ENCODE data around the gene RNF181. TPM values are rescaled to one million over a fixed set of nuclear protein-coding genes. Genes with fewer than 3 reads are reported as not detected.

Gene RNF181
- total and polyA plus RNA-seq, 2 of the 13 experiments (the other 11 are each of a cell fraction or from before 2014, with no cell fraction given): 224 to 578 TPM

DNA sequence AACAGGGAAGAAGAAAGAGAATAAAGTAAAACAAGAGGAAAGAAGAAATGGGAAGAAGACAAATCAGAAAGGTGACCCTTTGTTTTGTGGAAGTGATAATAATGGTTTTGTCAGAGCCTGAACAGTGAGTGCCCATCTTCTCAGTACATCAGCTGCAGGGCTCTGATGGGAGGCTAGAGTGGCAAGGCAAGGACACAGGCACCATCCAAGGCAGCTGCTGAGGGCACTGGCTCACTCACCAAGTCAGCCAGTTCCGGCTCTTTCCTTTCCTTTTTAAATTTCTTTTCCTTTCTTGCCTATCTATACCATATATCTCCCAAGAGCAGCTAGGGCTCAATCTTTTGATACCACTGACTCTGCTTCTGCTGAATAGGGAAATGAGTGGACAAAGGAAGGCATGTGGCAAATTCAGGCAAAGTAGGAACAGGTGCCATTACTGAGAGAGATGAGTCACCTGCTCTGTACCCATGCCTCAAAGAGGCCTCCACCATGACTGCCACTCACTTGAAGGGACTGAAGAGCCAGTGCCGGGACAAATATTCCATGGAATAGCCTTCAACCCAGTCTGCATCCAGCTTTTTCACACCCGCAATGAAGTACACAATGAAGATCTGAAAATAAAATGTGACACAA is 40.4 kb upstream of the RNF181 start:
- Histone ChIP-seq H3K9ac (ENCODE audit: insufficient read depth, low read depth, low read length) (no peak overlapping the region), H3K4me1 (ENCODE audit: insufficient read depth, low read length) (peaks cover 33% of the 10 kb centered on the region), H3K79me2 (ENCODE audit: insufficient read depth, low read length) (peaks cover 32% of the 10 kb centered on the region), H3K4me3 (replicated peaks in 1 of 3; ENCODE audit: insufficient read depth in 1 of 3, low read depth in 2 of 3, low read length in 3 of 3) (no peak overlapping the region), H3K4me2 (ENCODE audit: low read depth, low read length) (no peak overlapping the region), H3K9me3 (ENCODE audit: low read length) (no peaks in the 10 kb centered on the region), H3K36me3 (replicated peaks in 1 of 2; ENCODE audit: control insufficient read depth in 1 of 2, insufficient read depth in 2 of 2, low read length in 2 of 2) (peaks cover 44 to 84% of the 10 kb centered on the region in 2 experiments), H4K20me1 (ENCODE audit: insufficient read depth, low read length) (peaks cover 12% of the 10 kb centered on the region; the same call in 1 of the 2 replicates), H3K27ac (ENCODE audit: extremely low read length, insufficient read depth, low read length) (no peak overlapping the region), H2AFZ (ENCODE audit: low read length) (no peak overlapping the region), H3K27me3 (ENCODE audit: control insufficient read depth in 1 of 2, insufficient read depth in 2 of 2, low read length in 2 of 2) (no peaks in the 10 kb centered on the region)
- TF ChIP-seq, protein P1, sequence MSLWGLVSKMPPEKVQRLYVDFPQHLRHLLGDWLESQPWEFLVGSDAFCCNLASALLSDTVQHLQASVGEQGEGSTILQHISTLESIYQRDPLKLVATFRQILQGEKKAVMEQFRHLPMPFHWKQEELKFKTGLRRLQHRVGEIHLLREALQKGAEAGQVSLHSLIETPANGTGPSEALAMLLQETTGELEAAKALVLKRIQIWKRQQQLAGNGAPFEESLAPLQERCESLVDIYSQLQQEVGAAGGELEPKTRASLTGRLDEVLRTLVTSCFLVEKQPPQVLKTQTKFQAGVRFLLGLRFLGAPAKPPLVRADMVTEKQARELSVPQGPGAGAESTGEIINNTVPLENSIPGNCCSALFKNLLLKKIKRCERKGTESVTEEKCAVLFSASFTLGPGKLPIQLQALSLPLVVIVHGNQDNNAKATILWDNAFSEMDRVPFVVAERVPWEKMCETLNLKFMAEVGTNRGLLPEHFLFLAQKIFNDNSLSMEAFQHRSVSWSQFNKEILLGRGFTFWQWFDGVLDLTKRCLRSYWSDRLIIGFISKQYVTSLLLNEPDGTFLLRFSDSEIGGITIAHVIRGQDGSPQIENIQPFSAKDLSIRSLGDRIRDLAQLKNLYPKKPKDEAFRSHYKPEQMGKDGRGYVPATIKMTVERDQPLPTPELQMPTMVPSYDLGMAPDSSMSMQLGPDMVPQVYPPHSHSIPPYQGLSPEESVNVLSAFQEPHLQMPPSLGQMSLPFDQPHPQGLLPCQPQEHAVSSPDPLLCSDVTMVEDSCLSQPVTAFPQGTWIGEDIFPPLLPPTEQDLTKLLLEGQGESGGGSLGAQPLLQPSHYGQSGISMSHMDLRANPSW (CRISPR knock-in tag; IDR thresholded peaks at IDR 0.05; ENCODE audit: borderline replicate concordance): no peak
- no peak for TF ChIP-seq ZBTB20 (CRISPR knock-in tag; IDR thresholded peaks at IDR 0.05; ENCODE audit: borderline replicate concordance, low read depth)
- no peak for TF ChIP-seq HOMEZ (CRISPR knock-in tag; IDR thresholded peaks at IDR 0.05; ENCODE audit: low read depth)
- TF ChIP-seq PAF1 (CRISPR knock-in tag; IDR thresholded peaks at IDR 0.05): 0 out of 2 replicates have a peak, but pooled peaks have one; percentile 25
- TF ChIP-seq FOXP1 (IDR thresholded peaks at IDR 0.05): no peak
- TF ChIP-seq FOXP1 (CRISPR knock-in tag; IDR thresholded peaks at IDR 0.05): no peak
- no peak for TF ChIP-seq ZNF501 (CRISPR knock-in tag; IDR thresholded peaks at IDR 0.05)
- DNase-seq (ENCODE audit: low spot score): no peak
- in situ Hi-C loops (cut with HindIII; ENCODE audit: extremely low pct_ligation_motif_present, low pct_unique_long_range_greater_than_20kb): loop anchor here (5.0 kb wide), 2 partner anchors 133 to 163 kb away; no protein-coding TSS in a partner anchor
- no peak for ATAC-seq
- ChIA-PET POLR2A (interaction anchor here (1.3 to 20.8 kb wide), 5 partner anchors 14 to 135 kb away, joined by 4 to 645 read pairs (median 134); partner anchors contain the start of genes C2orf68, MAT2A, RNF181 and SH2D6), CTCF (ENCODE audit: low intra/inter-chr PET ratio, low total read pairs) (no interaction called here)
- BruUV-seq (replicated peaks): no TSS peak
- WGBS (ENCODE audit: low lambda C conversion rate): 97% methylated on average over 3 of the region's 3 CpGs
- intact Hi-C loops (cut with micrococcal nuclease; ENCODE audit: unreplicated experiment): loop anchor here (5.0 kb wide), 1 partner anchor 228 kb away; the partner anchor contains the start of gene TGOLN2
- FAIRE-seq: no peak
